ENCODE results near the gene CYP2U1.
A peak's percentile ranks its signal among the peaks of the same experiment; 100 is the strongest.
"Not testable (repeated sequence)": the region's sequence is repeated elsewhere in the genome, so short reads cannot be mapped to it uniquely, and the experiment has no call there.

Gene CYP2U1

GRCh38 chr4:107930821-107931774 lies at the start of gene CYP2U1:
Gene CYP2U1 (plus strand): TSS chr4:107931549. CDS start chr4:107931644, 95 bp downstream.
- DNase-seq (ENCODE audit: low spot score) (peak; percentile 44), FAIRE-seq (no peak)

- DNase-seq (ENCODE audit: low spot score) (no peak), FAIRE-seq (no peak)
These were observed 45.5 kb upstream of the CYP2U1 start for GRCh38 chr4:107885865-107886264.

GRCh38 chr4:107888237-107888636 lies 43.1 kb upstream of the CYP2U1 start:
- FAIRE-seq = no peak
- DNase-seq (ENCODE audit: low spot score) = peak; percentile 6

GRCh38 chr4:107890779-107891178 lies 40.6 kb upstream of the CYP2U1 start:
- no peak for DNase-seq (ENCODE audit: low spot score)
- FAIRE-seq = no peak

GRCh38 chr4:107891299-107891698 lies 40.0 kb upstream of the CYP2U1 start:
- no peak for DNase-seq (ENCODE audit: low spot score)
- no peak for FAIRE-seq

GRCh38 chr4:107893171-107894137 lies 37.9 kb upstream of the CYP2U1 start:
- DNase-seq (ENCODE audit: low spot score) = no peak
- no peak for FAIRE-seq

- no peak for DNase-seq (ENCODE audit: low spot score)
- FAIRE-seq = no peak
These were observed 37.2 kb upstream of the CYP2U1 start for GRCh38 chr4:107894138-107894603.

- DNase-seq (ENCODE audit: low spot score) (peak; percentile 92), FAIRE-seq (peak; percentile 96)
These were observed 35.1 kb upstream of the CYP2U1 start for GRCh38 chr4:107896158-107896645.

- FAIRE-seq (no peak), DNase-seq (ENCODE audit: low spot score) (no peak)
These were observed 34.7 kb upstream of the CYP2U1 start for GRCh38 chr4:107896646-107897045.

- DNase-seq (ENCODE audit: low spot score) (no peak), FAIRE-seq (no peak)
These were observed 33.5 kb upstream of the CYP2U1 start for GRCh38 chr4:107897823-107898222.

- no peak for FAIRE-seq
- DNase-seq (ENCODE audit: low spot score) = no peak
These were observed 31.3 kb upstream of the CYP2U1 start for GRCh38 chr4:107900067-107900466.

- no peak for FAIRE-seq
These were observed 30.8 kb upstream of the CYP2U1 start for GRCh38 chr4:107900508-107900907.

GRCh38 chr4:107901213-107901934 lies 30.0 kb upstream of the CYP2U1 start:
- FAIRE-seq (no peak), DNase-seq (ENCODE audit: low spot score) (no peak)

More at GRCh38 chr4:107900508-107900907, 30.8 kb upstream of the CYP2U1 start:
- DNase-seq (ENCODE audit: low spot score) = no peak

GRCh38 chr4:107902715-107903114 lies 28.6 kb upstream of the CYP2U1 start:
- no peak for DNase-seq (ENCODE audit: low spot score)
- no peak for FAIRE-seq

GRCh38 chr4:107905082-107905481 lies 26.3 kb upstream of the CYP2U1 start:
- FAIRE-seq; DNase-seq (ENCODE audit: low spot score): not testable (repeated sequence)

GRCh38 chr4:107906458-107907100 lies 24.8 kb upstream of the CYP2U1 start:
- DNase-seq (ENCODE audit: low spot score) = no peak
- FAIRE-seq = no peak

- FAIRE-seq (no peak), DNase-seq (ENCODE audit: low spot score) (no peak)
These were observed 23.0 kb upstream of the CYP2U1 start for GRCh38 chr4:107908377-107908776.

GRCh38 chr4:107913283-107913899 lies 18.0 kb upstream of the CYP2U1 start:
- FAIRE-seq = peak; percentile 78
- DNase-seq (ENCODE audit: low spot score) = peak; percentile 38

- no peak for DNase-seq (ENCODE audit: low spot score)
- no peak for FAIRE-seq
These were observed 16.1 kb upstream of the CYP2U1 start for GRCh38 chr4:107915220-107915619.

- FAIRE-seq (no peak), DNase-seq (ENCODE audit: low spot score) (no peak)
These were observed 14.7 kb upstream of the CYP2U1 start for GRCh38 chr4:107916623-107917022.

Measured in RCC 7860 (cell line).